22Rv1 (cell line): ENCODE measurements around the gene WWC2.

Experiments used
- ZFX ChIP-seq: fragments of 450-650 bp; IDR thresholded peaks from 2 replicates; pipeline ENCODE4 v1.6.1; 2017; ENCODE audit warnings: antibody characterized with exemption, borderline replicate concordance
- TF ChIP-seq, protein P1 (sequence below): fragments of 450-650 bp; IDR thresholded peaks from 2 replicates; pipeline ENCODE4 v1.5.1; 2017; ENCODE audit warnings: mild to moderate bottlenecking

DNA sequence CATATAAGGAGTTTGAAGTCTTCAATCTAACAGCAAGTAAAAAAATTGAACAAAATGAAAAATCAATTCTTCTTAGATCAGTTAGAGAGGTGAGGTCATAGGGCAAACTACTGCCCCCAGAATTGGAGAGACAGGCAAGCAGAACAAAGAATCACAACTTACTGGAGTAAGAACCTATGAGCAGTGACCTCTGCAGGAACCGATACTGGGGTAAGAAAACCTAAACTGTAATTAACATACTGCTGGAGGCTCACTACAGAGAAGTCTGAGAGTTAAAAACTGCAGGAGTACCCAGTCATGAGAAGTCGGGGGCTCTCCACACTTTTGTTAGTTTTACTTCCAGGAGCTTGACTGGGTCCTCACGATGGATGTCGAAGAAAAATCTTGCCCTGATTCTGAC is 205.0 kb downstream of the WWC2 start:
- TF ChIP-seq, protein P1, sequence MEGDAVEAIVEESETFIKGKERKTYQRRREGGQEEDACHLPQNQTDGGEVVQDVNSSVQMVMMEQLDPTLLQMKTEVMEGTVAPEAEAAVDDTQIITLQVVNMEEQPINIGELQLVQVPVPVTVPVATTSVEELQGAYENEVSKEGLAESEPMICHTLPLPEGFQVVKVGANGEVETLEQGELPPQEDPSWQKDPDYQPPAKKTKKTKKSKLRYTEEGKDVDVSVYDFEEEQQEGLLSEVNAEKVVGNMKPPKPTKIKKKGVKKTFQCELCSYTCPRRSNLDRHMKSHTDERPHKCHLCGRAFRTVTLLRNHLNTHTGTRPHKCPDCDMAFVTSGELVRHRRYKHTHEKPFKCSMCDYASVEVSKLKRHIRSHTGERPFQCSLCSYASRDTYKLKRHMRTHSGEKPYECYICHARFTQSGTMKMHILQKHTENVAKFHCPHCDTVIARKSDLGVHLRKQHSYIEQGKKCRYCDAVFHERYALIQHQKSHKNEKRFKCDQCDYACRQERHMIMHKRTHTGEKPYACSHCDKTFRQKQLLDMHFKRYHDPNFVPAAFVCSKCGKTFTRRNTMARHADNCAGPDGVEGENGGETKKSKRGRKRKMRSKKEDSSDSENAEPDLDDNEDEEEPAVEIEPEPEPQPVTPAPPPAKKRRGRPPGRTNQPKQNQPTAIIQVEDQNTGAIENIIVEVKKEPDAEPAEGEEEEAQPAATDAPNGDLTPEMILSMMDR, result no peak
- no peak for TF ChIP-seq ZFX
